NCI-H146 treated with DMSO at 0.1 percent for 48 hours (cell line): ENCODE measurements around the gene FRMD1.
A peak's percentile ranks its signal among the peaks of the same experiment; 100 is the strongest.
"Not testable (repeated sequence)": the region's sequence is repeated elsewhere in the genome, so short reads cannot be mapped to it uniquely, and the experiment has no call there.

ENCODE experiments used
- DNase-seq: peaks from one replicate; lab custom pipeline; 2025; ENCODE audit not compliant: unreplicated experiment; lab: John Stamatoyannopoulos, UW

Gene FRMD1

DNA sequence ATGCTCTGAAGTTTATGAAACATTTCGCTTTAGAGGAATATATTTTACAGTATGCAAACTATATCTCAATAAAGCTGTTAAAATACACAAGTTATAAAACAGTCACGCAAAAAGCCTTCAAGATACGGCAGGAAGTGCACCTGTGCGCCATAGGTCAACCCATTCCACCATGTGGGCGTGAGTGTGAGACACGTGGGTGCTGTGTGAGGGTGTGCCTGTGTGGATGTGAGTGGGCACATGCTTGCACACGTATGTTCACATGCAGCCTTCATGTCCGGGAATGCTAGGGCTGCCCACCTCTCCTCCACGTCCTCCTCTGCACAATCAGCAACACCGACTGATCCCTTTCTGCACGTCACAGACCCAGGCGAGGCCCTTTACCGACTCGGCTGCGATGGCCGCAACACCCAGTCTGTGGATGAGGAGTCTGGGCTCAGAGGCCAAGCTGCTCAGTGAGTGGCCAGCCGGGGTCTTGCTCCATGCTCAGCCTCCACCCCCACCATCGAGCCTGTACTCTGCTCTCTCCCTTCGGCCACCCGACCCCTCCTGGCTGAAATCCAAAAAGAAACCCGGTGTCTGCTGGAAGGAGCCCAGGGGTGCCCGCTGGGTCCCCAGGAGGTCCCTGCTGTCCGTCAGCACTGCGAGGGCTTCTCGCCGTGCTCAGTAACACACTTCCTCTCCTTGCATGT lies 3.0 kb upstream of the FRMD1 start:
- no peak for DNase-seq

DNA sequence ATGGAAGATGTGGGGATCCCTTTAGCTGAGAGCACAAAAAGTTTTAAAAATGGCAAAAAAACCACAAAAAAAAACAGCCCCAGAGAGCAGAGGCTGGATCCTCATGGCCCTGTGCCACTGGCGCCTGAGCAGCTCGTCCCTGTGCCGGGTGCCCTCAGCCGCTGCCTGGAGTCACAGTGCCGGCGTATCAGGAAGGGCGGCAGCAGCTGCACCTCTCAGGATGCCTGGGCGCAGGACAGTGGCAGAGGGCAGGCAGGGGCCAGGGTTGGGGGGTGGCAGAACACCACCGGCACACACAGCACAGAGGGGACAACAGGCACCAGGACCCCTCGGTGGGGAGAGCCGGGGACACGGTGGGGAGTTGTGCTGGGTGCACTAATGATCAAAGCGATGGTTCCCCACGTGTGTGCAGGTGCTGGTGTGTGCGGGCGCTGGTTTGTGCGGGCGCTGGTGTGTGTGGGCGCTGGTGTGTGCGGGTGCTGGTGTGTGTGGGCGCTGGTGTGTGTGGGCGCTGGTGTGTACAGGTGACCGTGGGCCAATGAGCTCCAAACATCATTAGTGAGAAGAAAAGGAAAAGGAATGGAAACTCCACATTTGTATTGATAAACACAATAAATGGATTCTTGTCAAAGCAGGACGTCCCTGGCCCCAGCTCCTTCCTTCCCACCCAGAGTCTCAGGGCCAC lies 1.5 kb upstream of the FRMD1 start:
- no peak for DNase-seq

DNA sequence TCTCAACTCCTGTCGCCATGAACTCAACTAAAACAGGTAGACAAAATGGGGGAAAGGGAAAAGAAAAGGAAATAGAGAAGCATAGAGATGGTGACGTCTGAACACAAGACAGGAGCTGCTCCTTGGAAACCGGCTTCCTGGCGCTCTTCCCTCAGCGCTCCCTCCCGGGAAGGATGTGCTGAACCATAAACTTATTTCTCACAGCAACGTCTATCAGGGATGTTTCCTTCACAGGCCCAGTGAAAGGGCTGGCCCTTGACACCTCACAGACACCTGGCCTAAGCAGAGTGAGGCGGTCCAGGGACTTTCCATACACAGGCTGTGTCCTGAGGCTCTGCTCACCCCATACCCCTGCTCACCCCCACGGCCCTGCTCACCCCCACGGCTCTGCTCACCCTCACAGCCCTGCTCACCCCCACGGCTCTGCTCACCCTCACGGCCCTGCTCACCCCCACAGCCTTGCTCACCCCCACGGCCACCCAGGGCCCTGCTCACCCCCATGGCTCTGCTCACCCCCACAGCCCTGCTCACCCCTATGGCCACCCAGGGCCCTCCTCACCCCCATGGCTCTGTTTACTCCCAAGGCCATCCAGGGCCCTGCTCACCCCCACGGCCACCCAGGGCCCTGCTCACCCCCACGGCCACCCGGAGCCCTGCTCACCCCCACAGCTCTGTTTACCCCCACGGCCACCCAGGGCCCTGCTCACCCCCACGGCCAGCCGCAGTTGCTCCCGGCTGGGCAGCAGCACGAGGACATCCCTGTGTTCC lies 653 bp downstream of the FRMD1 start:
- DNase-seq, result no peak

DNA sequence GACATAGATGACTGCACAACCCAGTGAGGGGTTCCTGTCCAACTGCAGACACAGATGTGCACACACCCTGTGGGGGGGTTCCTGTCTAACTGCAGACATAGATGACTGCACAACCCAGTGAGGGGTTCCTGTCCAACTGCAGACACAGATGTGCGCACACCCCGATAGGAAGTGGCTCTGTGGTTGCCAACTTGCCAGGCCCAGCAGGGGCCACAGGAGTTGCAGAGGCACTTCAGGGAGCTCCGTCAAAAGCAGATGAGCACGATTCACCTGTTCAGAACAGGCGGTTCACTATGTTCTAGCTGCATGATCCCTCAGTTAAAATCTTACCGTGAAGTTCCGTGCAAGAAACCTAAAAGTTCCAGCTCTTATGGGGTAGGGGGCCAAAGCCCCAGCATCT lies 1.6 kb downstream of the FRMD1 start:
- DNase-seq, result not testable (repeated sequence)

DNA sequence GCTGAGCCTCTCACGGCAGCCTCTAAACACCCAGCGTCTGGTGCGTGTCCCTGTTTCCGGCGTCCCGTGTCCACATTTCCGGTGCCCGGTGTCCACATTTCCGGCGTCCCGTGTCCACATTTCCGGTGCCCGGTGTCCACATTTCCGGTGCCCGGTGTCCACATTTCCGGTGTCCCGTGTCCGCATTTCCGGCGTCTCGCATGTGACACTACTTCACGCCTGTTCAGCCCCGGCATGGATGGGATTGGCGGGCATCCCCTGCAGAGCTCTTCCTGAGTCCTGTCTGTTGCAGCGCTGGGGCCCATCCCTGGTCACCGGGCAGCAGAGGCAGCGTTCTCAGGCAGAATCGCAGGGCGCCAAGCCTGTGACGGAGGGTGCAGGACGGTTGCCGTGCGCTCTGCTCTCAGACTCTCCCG lies 3.2 kb downstream of the FRMD1 start:
- no peak for DNase-seq

DNA sequence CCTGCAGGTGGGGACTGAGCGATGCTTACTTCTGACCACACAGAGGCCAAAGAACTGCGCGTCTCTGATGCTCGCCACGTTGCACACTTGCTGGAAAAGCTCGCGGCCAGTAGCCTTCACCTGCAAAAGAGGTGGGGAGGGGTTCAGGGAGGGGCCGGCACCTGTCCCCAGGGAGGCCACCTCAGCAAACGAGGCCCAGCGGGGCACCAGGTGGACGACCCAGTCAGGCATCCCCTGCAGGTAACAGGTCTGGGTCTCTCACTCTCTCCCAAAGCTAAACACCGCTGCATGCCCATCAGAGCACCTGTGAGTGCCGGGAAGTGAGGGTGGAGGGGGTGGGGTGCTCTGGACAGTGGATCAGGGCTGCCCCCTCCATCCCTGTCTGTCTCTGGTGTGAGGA lies 3.8 kb downstream of the FRMD1 start:
- no peak for DNase-seq

DNA sequence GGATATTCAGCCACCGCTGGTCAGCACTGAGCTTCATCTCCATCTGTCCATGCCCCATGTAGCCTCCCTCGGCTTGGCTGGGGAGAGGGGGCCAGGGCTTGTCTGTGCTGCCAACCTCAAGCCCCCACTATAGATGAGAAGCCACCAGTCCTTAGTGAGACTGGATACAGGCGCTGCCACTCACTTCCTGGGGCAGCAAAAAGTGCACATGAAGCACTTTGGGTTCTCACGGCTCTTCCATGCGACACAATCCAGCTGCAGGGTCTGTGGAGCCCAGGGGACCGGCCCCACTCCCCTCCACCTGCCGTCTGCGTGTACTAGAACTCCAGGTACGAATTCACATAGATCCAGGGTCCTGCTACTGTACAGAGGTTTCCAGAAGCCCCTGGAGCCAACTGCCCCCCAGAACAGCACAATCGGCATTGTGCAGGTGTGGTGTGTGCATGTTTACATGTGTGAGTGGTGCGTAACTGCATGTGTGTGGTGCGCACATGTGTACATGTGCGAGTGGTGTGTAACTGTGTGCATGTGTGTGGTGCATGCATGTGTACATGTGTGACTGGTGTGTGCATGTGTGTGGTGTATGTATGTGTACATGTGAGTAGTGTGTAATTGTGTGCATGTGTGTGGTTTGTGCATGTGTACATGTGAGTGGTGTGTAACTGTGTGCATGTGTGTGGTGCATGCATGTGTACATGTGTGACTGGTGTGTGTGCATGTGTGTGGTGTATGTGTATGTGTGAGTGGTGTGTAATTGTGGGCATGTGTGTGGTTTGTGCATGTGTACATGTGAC lies 4.9 kb downstream of the FRMD1 start:
- DNase-seq, result no peak

DNA sequence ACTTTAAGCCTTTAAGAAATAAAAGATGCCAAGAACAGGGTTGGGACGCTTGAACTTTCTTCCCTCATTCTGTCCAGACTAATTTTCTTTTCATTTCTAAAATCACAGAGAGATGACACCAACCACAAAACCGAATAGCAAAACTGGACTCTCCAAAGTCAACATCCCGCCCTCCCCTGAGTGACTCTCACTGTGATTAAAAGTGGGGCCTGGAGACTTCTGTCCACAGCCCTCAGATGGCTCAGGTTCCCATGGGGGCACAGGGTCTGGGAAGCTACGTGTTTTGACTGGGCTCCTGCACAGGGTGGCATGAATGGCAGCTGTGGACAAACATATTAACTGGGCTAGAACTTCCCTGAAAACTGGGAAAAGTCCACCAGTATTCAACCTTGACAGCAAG lies 6.3 kb downstream of the FRMD1 start:
- no peak for DNase-seq

DNA sequence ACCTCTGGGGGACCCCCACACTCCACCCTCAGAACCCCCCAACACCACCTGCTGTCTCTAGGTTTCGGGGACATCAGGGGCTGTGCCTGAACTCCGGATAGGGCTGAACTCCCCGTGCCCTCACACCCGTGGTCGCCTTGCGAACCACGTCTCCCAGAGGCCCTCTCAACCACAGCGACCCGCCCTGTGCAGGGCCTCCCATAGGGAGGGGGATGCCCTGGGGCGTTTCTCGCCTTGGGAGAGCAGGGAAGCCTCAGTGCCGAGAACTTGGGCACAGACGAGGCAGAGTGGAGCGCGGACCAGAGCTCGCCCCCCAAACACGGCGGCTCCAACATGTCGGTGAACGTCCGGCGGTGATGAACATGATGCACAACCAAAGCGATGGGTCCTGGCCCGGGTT lies 6.8 kb downstream of the FRMD1 start:
- DNase-seq, result no peak

DNA sequence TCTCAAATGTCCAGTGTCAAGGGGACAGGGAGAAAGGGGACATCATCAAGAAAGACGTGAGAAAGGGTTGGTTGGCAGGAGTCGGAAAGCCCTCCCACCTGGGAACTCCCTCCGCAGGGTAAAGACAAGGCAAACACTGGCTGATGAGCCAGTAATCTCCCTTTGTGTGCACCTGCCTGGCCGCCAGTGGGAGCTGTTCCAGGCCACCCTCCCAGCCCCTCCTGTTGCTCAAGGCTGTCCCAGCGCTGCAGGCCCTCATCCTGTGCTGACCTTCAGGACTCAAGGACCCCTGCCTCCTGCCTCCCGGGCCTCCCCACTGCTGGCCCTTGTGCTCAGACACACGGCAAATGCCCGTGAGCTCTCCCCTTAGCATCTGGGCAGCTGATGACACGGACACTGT lies 7.4 kb downstream of the FRMD1 start:
- no peak for DNase-seq

DNA sequence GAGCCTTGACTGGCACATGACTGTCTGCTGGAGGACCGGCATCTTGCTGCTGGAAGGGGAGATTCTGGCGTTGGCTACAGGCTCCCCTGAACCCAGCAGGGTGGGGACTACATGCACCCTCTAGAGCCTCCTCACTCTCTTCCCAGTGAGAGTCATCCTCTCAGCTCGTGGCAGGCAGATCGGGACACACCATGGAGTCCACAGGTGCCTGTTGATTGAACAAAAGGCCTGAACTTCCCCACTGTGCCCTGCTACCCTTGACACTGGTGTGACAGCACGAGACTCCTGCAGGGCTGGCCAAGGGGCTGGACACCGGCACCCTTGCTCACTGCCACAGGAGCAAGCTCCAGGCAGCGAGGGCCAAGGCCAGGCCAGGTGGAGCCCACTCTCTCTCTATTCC lies 8.2 kb downstream of the FRMD1 start:
- no peak for DNase-seq

DNA sequence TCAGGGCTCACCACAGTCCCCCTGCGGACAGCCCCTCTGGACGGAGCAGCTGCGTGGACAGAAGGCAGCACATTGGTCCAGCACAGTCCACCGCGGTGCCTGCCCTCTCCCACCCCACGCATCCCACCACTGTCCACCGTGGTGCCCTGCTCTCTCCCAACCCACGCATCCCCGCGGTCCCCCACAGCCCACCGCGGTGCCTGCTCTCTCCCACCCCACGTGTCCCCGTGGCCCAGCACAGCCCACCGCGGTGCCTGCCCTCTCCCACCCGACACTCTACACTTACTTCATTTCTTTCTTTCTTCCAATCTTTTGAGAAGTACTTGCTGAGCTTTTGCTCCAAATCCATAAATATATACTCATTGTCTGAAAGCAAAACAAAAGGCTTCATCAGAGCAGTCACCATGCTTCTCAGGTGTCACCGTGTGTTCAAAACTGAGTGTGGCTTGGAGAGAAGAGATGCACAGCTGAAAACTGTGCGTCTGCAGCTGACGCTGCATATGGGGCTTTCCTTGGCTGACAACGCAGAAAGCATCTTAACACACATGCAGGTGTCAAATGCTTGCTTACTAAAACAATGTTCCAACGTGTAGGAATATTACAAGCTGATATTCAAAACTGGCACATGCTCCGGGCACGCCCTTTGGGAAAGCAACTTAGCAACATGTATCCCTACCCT lies 11.8 kb downstream of the FRMD1 start:
- no peak for DNase-seq

DNA sequence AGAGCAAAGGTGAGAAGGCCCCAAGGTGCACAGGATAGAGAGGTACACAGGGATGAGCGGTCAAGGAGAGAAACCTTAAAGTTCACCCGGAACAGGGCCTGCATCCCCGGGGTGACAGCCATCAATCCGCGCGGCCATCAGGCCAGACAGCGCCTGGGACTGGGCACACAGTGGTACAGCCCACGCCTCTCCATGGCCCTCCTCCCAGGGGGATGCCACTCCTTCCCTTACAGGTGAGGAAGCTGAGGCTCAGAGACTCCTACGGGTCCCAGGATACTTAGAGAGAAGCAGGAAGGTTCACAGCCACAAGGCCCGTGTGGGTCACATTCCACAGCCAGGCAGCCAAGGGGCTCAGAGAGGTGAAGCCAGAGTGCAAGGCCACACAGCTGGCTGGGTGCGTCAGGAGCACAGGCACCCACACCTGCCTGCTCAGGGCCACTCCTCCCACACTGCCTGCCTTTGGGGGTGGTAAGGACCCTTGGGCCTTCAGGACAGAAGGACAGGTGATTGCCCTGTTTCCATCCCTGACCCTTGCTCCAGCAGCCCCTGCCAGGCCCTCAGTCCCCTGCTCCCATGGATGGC lies 14.7 kb downstream of the FRMD1 start:
- DNase-seq, result no peak

DNA sequence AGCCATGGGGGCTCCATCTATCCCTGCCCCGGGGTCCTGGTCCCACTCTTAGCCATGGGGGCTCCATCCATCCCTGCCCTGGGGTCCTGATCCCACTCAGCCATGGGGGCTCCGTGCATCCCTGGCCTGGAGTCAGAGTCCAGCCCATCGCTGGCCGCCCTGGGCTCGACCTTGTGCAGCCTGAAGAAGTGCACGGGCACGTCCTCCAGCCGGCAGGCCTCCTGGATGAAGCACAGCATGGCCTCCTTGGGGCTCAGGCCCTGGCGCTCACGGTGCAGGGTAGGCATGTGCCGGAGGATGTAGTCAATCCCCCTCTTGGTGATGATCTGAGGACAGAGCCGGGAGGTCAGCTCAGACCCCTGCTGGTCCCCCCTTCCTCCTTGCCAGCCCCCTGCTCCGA lies 15.6 kb downstream of the FRMD1 start:
- DNase-seq, result no peak

DNA sequence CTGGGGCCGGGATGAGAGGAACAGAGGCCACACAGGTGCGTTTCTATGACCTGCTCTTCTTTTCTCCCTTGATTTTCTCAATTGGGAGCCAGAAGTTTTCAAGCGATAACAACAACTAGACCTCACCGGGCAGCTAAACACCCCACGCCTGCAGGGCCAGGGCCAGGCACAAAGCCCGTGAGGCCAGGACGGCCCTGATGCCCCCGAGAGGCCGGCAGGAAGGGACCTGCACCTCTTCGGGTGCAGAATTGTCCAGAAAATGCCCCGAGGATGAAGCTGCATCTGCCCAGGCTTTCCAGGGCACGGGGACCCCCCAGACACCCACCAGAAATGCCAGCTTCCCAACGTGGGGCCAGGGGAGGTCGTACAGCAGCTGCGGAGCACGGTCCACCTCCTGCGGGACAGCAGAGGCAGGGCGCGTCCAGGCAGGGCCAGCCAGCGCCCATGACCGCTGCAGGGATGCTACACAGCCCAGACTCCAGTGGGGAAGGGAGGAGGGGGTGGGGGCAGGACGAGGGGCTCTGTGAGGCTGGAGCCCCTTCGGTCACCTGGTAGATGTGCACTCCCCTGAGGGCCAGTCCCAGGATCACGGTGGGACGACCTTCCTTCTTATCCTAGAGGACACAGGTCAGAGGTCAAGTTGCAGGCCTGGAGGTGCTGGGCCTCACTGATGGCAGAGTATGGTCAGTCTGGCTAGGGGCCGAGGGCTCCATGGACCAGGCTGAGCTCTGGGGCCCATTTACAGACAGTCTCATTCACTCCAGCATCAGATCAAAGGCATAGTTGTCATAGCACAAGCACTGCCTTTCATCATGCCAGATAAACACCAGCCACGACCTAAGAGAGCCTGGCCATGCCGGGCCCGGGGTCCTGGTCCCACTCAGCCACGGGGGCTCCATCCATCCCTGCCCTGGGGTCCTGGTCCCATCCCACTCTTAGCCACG lies 16.4 kb downstream of the FRMD1 start:
- no peak for DNase-seq

DNA sequence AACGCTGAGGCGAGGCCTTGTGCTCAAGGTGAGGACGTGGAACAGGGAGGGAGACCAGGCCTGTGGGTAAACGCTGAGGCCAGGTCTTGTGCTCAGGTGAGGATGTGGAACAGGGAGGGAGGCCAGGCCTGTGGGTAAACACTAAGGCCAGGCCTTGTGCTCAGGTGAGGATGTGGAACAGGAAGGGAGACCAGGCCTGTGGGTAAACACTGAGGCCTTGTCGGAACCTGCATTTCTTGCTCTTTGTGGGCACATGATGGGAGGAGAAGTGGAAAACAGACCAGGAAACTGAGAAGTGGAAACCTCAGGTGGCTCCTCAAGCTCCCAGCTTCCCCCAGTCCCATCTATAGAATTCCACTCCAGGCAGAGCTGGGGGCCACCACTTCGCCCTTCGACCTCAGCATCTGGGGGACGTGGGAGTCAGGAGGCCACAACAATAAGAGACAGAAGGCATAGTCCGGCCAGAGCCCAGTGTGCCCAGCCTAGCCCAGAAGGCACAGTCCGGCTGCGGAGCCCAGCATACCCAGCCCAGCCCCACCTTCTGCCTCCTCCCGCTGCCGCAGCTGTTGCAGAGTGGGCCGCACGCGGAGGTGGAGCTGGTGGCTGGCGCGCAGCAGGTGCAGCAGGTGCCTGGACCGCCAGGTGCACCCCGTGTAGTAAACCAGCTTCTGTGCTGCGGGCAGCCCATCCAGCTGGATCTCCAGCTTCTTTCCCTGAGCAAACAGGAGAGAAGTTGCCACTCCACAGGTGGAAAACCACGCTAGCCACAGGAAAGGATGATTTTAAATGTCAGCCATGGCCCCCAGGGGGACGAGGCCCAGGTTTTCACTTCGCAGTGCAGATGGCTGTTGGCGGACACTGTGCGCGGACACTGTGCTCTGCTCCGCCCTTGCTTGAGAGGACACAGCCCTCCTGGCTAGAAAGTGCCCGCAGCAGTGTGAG lies 17.5 kb downstream of the FRMD1 start:
- peak; percentile 60 for DNase-seq

DNA sequence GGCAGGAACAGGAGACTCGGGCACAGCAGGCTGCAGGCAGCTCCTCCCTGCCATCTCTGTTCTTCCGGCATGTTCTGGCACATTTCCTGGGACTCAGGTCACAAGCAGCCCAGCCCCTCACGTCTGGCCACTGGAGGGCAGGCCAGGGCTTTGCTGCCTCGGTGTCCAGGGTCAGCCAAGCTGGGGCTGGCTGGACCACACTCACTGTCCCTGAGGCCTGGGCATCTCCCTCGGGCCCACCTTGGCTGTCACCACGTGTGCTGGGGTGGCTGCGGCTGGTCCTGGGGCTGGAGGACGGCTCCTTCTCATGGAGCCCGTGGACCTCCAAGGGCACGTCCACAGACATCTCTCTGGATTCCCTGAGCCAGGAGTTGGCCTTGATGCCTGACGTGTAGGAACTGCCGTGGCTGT lies 18.5 kb downstream of the FRMD1 start:
- no peak for DNase-seq
